IMR-90 (cell line): ENCODE data around the gene PRR29. TPM values are rescaled to one million over a fixed set of nuclear protein-coding genes. Genes with fewer than 3 reads are reported as not detected.

Experiments
- ATAC-seq: fragments of 200-7000 bp; cut with Tn5 transposase; 2 replicates; pipeline ENCODE4 v1.9.1; 2020; ENCODE audit warnings: low read depth, mild to moderate bottlenecking, moderate library complexity
- BruUV-seq: library from RNA; stranded (reverse); fragments of 400-500 nt; replicated peaks from 2 replicates; lab custom pipeline; 2021; lab: Mats Ljungman, UMichigan
- CTCF ChIA-PET: fragments of 300-600 bp; formaldehyde crosslinking; extraction: SDS; loops from one replicate; lab custom pipeline; 2021; ENCODE audit warnings: antibody characterized with exemption; lab: Yijun Ruan, JAX
- POLR2A ChIA-PET: fragments of 300-600 bp; sonication (Branson Sonifier 250); formaldehyde crosslinking; loops from one replicate; lab custom pipeline; 2022; ENCODE audit warnings: antibody characterized with exemption; ENCODE audit not compliant: unreplicated experiment; lab: Charles Lee
- DNase-seq: peaks from one replicate; pipeline ENCODE4 v3.0.0; 2013
- H2AFZ ChIP-seq: replicated peaks from 2 replicates; pipeline ENCODE3; 2013; ENCODE audit warnings: low read length, mild to moderate bottlenecking; ENCODE audit not compliant: poor library complexity
- H2AK5ac ChIP-seq: 2 replicates; pipeline ENCODE4 v1.6.1; 2013; ENCODE audit warnings: low read depth, low read length, inconsistent platforms
- H2AK9ac ChIP-seq: replicated peaks from 2 replicates; pipeline ENCODE3; 2013; ENCODE audit warnings: mild to moderate bottlenecking, low read depth, low read length, moderate library complexity; ENCODE audit not compliant: poor library complexity
- H2BK120ac ChIP-seq: 2 replicates; pipeline ENCODE4 v1.6.1; 2013; ENCODE audit warnings: low read depth, low read length, inconsistent platforms
- H2BK15ac ChIP-seq: 3 replicates; pipeline ENCODE4 v1.6.1; 2013; ENCODE audit warnings: low read depth, low read length, inconsistent platforms
- H2BK20ac ChIP-seq: 2 replicates; pipeline ENCODE4 v1.6.1; 2013; ENCODE audit warnings: low read depth, mild to moderate bottlenecking, inconsistent platforms, low read length, moderate library complexity
- H2BK5ac ChIP-seq: 2 replicates; pipeline ENCODE4 v1.6.1; 2013; ENCODE audit warnings: mild to moderate bottlenecking, low read depth, low read length, inconsistent platforms; ENCODE audit not compliant: poor library complexity, severe bottlenecking
- H3K14ac ChIP-seq: replicated peaks from 2 replicates; pipeline ENCODE4 v1.6.1; 2013; ENCODE audit warnings: low read depth, low read length, inconsistent platforms
- H3K18ac ChIP-seq: 2 replicates; pipeline ENCODE4 v1.6.1; 2013; ENCODE audit warnings: low read depth, low read length, control low read depth
- H3K23ac ChIP-seq: 2 replicates; pipeline ENCODE4 v1.6.1; 2013; ENCODE audit warnings: low read depth, low read length, inconsistent platforms
- H3K27ac ChIP-seq: 2 replicates; pipeline ENCODE4 v1.5.1; 2013; ENCODE audit warnings: mild to moderate bottlenecking, control low read depth, low read length; ENCODE audit not compliant: insufficient read depth
- H3K27me3 ChIP-seq: 2 replicates; pipeline ENCODE4 v1.6.1; 2013; ENCODE audit warnings: low read length; ENCODE audit not compliant: control insufficient read depth, insufficient read depth
- H3K36me3 ChIP-seq: 2 replicates; pipeline ENCODE4 v1.6.1; 2013; ENCODE audit warnings: low read length, mixed read lengths; ENCODE audit not compliant: control insufficient read depth, insufficient read depth
- H3K4ac ChIP-seq: 2 replicates; pipeline ENCODE4 v1.6.1; 2013; ENCODE audit warnings: low read depth, low read length, inconsistent platforms
- H3K4me1 ChIP-seq: 2 replicates; pipeline ENCODE4 v1.6.1; 2013; ENCODE audit warnings: low read length, mixed read lengths; ENCODE audit not compliant: control insufficient read depth, insufficient read depth
- H3K4me2 ChIP-seq: 2 replicates; pipeline ENCODE4 v1.6.1; 2013; ENCODE audit warnings: low read depth, mild to moderate bottlenecking, control low read depth, low read length, moderate library complexity
- H3K4me3 ChIP-seq: 2 replicates; pipeline ENCODE4 v1.5.1; 2013; ENCODE audit warnings: low read depth, mild to moderate bottlenecking, control low read depth, low read length, moderate library complexity; ENCODE audit not compliant: insufficient read depth
- H3K56ac ChIP-seq: 2 replicates; pipeline ENCODE4 v1.6.1; 2013; ENCODE audit warnings: low read length, inconsistent platforms; ENCODE audit not compliant: insufficient read depth; ENCODE audit errors: extremely low read depth
- H3K79me1 ChIP-seq, 2 experiments: 2 replicates each; pipeline ENCODE4 v1.6.1; 2013; ENCODE audit warnings: low read length in 2 of 2, inconsistent platforms in 1 of 2, low read depth in 1 of 2
- H3K9ac ChIP-seq: 2 replicates; pipeline ENCODE4 v1.6.1; 2013; ENCODE audit warnings: low read depth, low read length, control low read depth
- H3K9me1 ChIP-seq: 2 replicates; pipeline ENCODE4 v1.6.1; 2013; ENCODE audit warnings: low read length, inconsistent platforms; ENCODE audit not compliant: insufficient read depth
- H3K9me3 ChIP-seq: 2 replicates; pipeline ENCODE4 v1.6.1; 2013; ENCODE audit warnings: low read length; ENCODE audit not compliant: control insufficient read depth, insufficient read depth
- H4K20me1 ChIP-seq: 2 replicates; pipeline ENCODE4 v1.6.1; 2013; ENCODE audit warnings: low read length, inconsistent platforms; ENCODE audit not compliant: insufficient read depth
- H4K5ac ChIP-seq: 2 replicates; pipeline ENCODE4 v1.6.1; 2013; ENCODE audit warnings: mild to moderate bottlenecking, low read depth, low read length, control low read depth
- H4K8ac ChIP-seq, 2 experiments: 2 replicates each; pipeline ENCODE4 v1.6.1; 2013; ENCODE audit warnings: low read depth in 2 of 2, low read length in 2 of 2, control low read depth in 1 of 2, inconsistent platforms in 1 of 2
- H4K91ac ChIP-seq: 2 replicates; pipeline ENCODE4 v1.6.1; 2013; ENCODE audit warnings: low read depth, low read length, inconsistent platforms; ENCODE audit not compliant: insufficient read depth
- BHLHE40 ChIP-seq: fragments of 150-350 bp; IDR thresholded peaks from 2 replicates; pipeline ENCODE4 v1.6.1; 2016; ENCODE audit warnings: mild to moderate bottlenecking, low read depth, low read length
- CEBPB ChIP-seq: IDR thresholded peaks from 2 replicates; pipeline ENCODE4 v1.6.1; 2012; ENCODE audit warnings: low read depth, low read length, improper control_type of control experiment
- CHD1 ChIP-seq: IDR thresholded peaks from 2 replicates; pipeline ENCODE4 v1.6.1; 2012; ENCODE audit warnings: low read depth, low read length, improper control_type of control experiment
- CTCF ChIP-seq: conservative IDR thresholded peaks from 2 replicates; pipeline ENCODE4 v1.5.1; 2012; ENCODE audit warnings: mild to moderate bottlenecking, low read depth, low read length, improper control_type of control experiment
- ELK1 ChIP-seq: fragments of 150-350 bp; IDR thresholded peaks from 2 replicates; pipeline ENCODE4 v1.6.1; 2016; ENCODE audit warnings: low read depth, mild to moderate bottlenecking, low read length, moderate library complexity, borderline replicate concordance
- FOS ChIP-seq: fragments of 150-350 bp; IDR thresholded peaks from 2 replicates; pipeline ENCODE4 v1.6.1; 2016; ENCODE audit warnings: low read depth, low read length
- MAFK ChIP-seq: IDR thresholded peaks from 2 replicates; pipeline ENCODE4 v1.6.1; 2012; ENCODE audit warnings: low read depth, low read length, improper control_type of control experiment
- MAZ ChIP-seq: IDR thresholded peaks from 2 replicates; pipeline ENCODE4 v1.6.1; 2012; ENCODE audit warnings: low read depth, mild to moderate bottlenecking, low read length, improper control_type of control experiment, moderate library complexity, borderline replicate concordance
- POLR2A ChIP-seq: IDR thresholded peaks from 2 replicates; pipeline ENCODE4 v1.6.1; 2012; ENCODE audit warnings: mild to moderate bottlenecking, low read depth, low read length
- RAD21 ChIP-seq: IDR thresholded peaks from 2 replicates; pipeline ENCODE4 v1.6.1; 2012; ENCODE audit warnings: low read length, improper control_type of control experiment
- RCOR1 ChIP-seq: IDR thresholded peaks from 2 replicates; pipeline ENCODE4 v1.6.1; 2012; ENCODE audit warnings: mild to moderate bottlenecking, low read length, improper control_type of control experiment; ENCODE audit not compliant: insufficient replicate concordance
- RFX5 ChIP-seq: IDR thresholded peaks from 2 replicates; pipeline ENCODE4 v1.8.0; 2012; ENCODE audit warnings: low read depth, mild to moderate bottlenecking, low read length, moderate library complexity
- SMC3 ChIP-seq: fragments of 150-350 bp; IDR thresholded peaks from 2 replicates; pipeline ENCODE4 v1.6.1; 2016; ENCODE audit warnings: low read depth, mild to moderate bottlenecking, antibody characterized with exemption, low read length, moderate library complexity
- USF2 ChIP-seq: fragments of 150-350 bp; IDR thresholded peaks from 2 replicates; pipeline ENCODE4 v1.6.1; 2017; ENCODE audit warnings: mild to moderate bottlenecking, antibody characterized with exemption, low read length, low read depth
- WGBS, 2 experiments: methylation state at CpG; one replicate each; pipeline versions ENCODE4 v1.1.5 to v1.1.7; 2013; ENCODE audit warnings: missing lambda C conversion rate in 2 of 2; ENCODE audit not compliant: insufficient read length in 1 of 2; ENCODE audit errors: extremely low coverage in 2 of 2; 5-methylcytosine and 5-hydroxymethylcytosine counted together
- dilution Hi-C: fragments of 300-500 bp; cut with HindIII; formaldehyde crosslinking; loops from one replicate; pipeline ENCODE4 v1.14.3; 2018; ENCODE audit warnings: low sequenced_read_pairs; ENCODE audit not compliant: unreplicated experiment
- in situ Hi-C: fragments of 300-500 bp; cut with MboI; formaldehyde crosslinking; loops from 3 replicates; pipeline ENCODE4 v1.14.3; 2019; ENCODE audit warnings: low sequenced_read_pairs, inconsistent platforms, mixed read lengths
- intact Hi-C: fragments of 100-400 bp; cut with micrococcal nuclease; formaldehyde crosslinking; loops from 2 replicates; pipeline ENCODE4 v1.10.0; 2022
- polyA plus RNA-seq, 3 experiments: library from polyadenylated mRNA; depleted of rRNA; stranded (reverse); fragments of >200 nt; gene quantifications; 2 replicates each; pipeline ENCODE4 v1.2.3, GENCODE V29; 2012; ENCODE audit warnings: low replicate concordance in 1 of 3
- total RNA-seq: library from RNA; depleted of rRNA; stranded (reverse); fragments of >200 nt; gene quantifications from 2 replicates; pipeline ENCODE4 v1.2.3, GENCODE V29; 2012

Gene PRR29
- total and polyA plus RNA-seq, 2 of the 4 experiments (the other 2 are of a cell fraction): under 0.01 to 0.17 TPM

- in situ Hi-C loops: no loop called here
- H3K36me3 ChIP-seq: no peaks in the 10 kb centered on the region
- no peak for DNase-seq
- H3K4me1 ChIP-seq: no peaks in the 10 kb centered on the region
- no peak overlapping the region for H2BK120ac ChIP-seq
- ChIA-PET POLR2A (no interaction called here), CTCF (no interaction called here)
- no peak overlapping the region for H2AK5ac ChIP-seq
- no peak overlapping the region for H2BK15ac ChIP-seq
- no peak overlapping the region for H2AFZ ChIP-seq
- TF ChIP-seq FOS: no peak
- TF ChIP-seq RAD21: no peak
- TF ChIP-seq RCOR1: no peak
- no peak for TF ChIP-seq ELK1
- TF ChIP-seq CHD1: no peak
- no peak for TF ChIP-seq USF2
- no peak for TF ChIP-seq CEBPB
- no peak for TF ChIP-seq MAZ
- no peak for TF ChIP-seq RFX5
- TF ChIP-seq POLR2A: no peak
- TF ChIP-seq BHLHE40: no peak
- TF ChIP-seq MAFK: no peak
- no peak for TF ChIP-seq SMC3
- no peak for TF ChIP-seq CTCF
- H3K4ac ChIP-seq: no peak overlapping the region
- H4K20me1 ChIP-seq: no peaks in the 10 kb centered on the region
- dilution Hi-C loops: no loop called here
- H3K27me3 ChIP-seq: peaks cover 60% of the 10 kb centered on the region
- BruUV-seq: no TSS peak
- H3K23ac ChIP-seq: no peak overlapping the region
- no peak overlapping the region for H4K5ac ChIP-seq
- H3K27ac ChIP-seq: no peak overlapping the region
- H3K79me1 ChIP-seq: no peaks in the 10 kb centered on the region
- no peak overlapping the region for H2BK20ac ChIP-seq
- peaks cover 9% of the 10 kb centered on the region for H3K9me1 ChIP-seq
- no peak overlapping the region for H3K4me2 ChIP-seq
- no peak overlapping the region for H4K91ac ChIP-seq
- H3K4me3 ChIP-seq: no peak overlapping the region
- no peak overlapping the region for H2AK9ac ChIP-seq
- H2BK5ac ChIP-seq: no peak overlapping the region
- intact Hi-C loops: no loop called here
- H4K8ac ChIP-seq: no peak overlapping the region
- no peak overlapping the region for H3K14ac ChIP-seq
- WGBS, 2 experiments: 20% methylated on average over 1 of the region's 5 CpGs; no CpG with 5 or more reads in 1 of the 2 experiments
- ATAC-seq: no peak
- H3K9ac ChIP-seq: no peak overlapping the region
- no peaks in the 10 kb centered on the region for H3K9me3 ChIP-seq
- no peak overlapping the region for H3K18ac ChIP-seq
- H3K56ac ChIP-seq: no peak overlapping the region
These were observed 2.5 kb upstream of the PRR29 start for GRCh38 chr17:63995626-63996025.
